ENCODE results near the gene ELN. TPM values are rescaled to one million over a fixed set of nuclear protein-coding genes. Genes with fewer than 3 reads are reported as not detected.

Gene ELN
- total and polyA plus RNA-seq, 2 of the 4 experiments (the other 2 are of a cell fraction): 2.2 to 14.3 TPM

DNA sequence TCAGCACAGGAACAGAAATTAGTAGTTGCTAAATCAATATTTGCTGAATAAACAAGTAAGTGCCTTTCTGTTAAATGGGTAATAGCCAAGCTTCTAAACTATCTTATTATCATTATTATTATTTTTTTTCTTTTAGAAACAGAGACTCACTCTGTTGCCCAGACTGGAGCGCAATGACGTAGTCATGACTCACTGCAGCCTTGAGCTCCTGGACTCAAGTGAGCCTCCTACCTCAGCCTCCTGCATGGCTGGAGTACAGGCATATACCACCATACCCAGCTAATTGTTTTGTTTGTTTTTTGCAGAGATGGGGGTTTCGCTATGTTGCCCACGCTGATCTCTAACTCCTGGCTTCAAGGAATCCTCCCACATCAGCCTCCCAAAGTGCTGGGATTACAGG is 12.3 kb upstream of the ELN start:
- Histone ChIP-seq H3K36me3 (ENCODE audit: control insufficient read depth, insufficient read depth, low read length) (no peaks in the 10 kb centered on the region), H4K5ac (ENCODE audit: low read depth, low read length) (no peak overlapping the region), H2BK5ac (ENCODE audit: low read depth, low read length, poor library complexity, severe bottlenecking) (no peak overlapping the region), H3K18ac (ENCODE audit: low read depth, low read length) (no peak overlapping the region), H3K9me3 (ENCODE audit: control insufficient read depth, insufficient read depth, low read length) (no peaks in the 10 kb centered on the region), H3K27ac (ENCODE audit: insufficient read depth, low read length) (no peak overlapping the region), H2BK15ac (ENCODE audit: low read depth, low read length) (no peak overlapping the region), H2BK120ac (ENCODE audit: low read depth, low read length) (no peak overlapping the region), H2BK20ac (ENCODE audit: low read depth, low read length) (no peak overlapping the region), H3K4me3 (ENCODE audit: insufficient read depth, low read depth, low read length) (no peak overlapping the region), H3K4ac (ENCODE audit: low read depth, low read length) (no peak overlapping the region; the same call in 1 of the 2 replicates), H4K91ac (ENCODE audit: insufficient read depth, low read depth, low read length) (no peak overlapping the region), H3K4me1 (ENCODE audit: control insufficient read depth, insufficient read depth, low read length) (peaks cover 7% of the 10 kb centered on the region; the same call in 1 of the 2 replicates), H3K4me2 (ENCODE audit: low read depth, low read length) (no peak overlapping the region), H2AK5ac (ENCODE audit: low read depth, low read length) (no peak overlapping the region), H3K9ac (ENCODE audit: low read depth, low read length) (no peak overlapping the region), H2AK9ac (replicated peaks; ENCODE audit: low read depth, low read length, poor library complexity) (no peak overlapping the region), H3K14ac (replicated peaks; ENCODE audit: low read depth, low read length) (no peak overlapping the region), H2AFZ (replicated peaks; ENCODE audit: low read length, poor library complexity) (no peak overlapping the region), H4K8ac (ENCODE audit: low read depth in 2 of 2, low read length in 2 of 2) (no peak overlapping the region), H4K20me1 (ENCODE audit: insufficient read depth, low read length) (no peaks in the 10 kb centered on the region), H3K23ac (ENCODE audit: low read depth, low read length) (no peak overlapping the region), H3K27me3 (ENCODE audit: control insufficient read depth, insufficient read depth, low read length) (no peaks in the 10 kb centered on the region), H3K56ac (ENCODE audit: extremely low read depth, insufficient read depth, low read length) (no peak overlapping the region), H3K9me1 (ENCODE audit: insufficient read depth, low read length) (peaks cover 6% of the 10 kb centered on the region; the same call in 1 of the 2 replicates), H3K79me1 (ENCODE audit: low read depth in 1 of 2, low read length in 2 of 2) (no peaks in the 10 kb centered on the region)
- DNase-seq (no peak), ATAC-seq (ENCODE audit: low read depth) (no peak)
- no TSS peak for BruUV-seq (replicated peaks)
- ChIA-PET CTCF (interaction anchor here (1.8 kb wide), 1 partner anchor 11 kb away, joined by 6 read pairs; no protein-coding TSS in a partner anchor), POLR2A (ENCODE audit: unreplicated experiment) (no interaction called here)
- dilution Hi-C loops (cut with HindIII; ENCODE audit: low sequenced_read_pairs, unreplicated experiment) (no loop called here), in situ Hi-C loops (cut with MboI; ENCODE audit: low sequenced_read_pairs) (no loop called here), intact Hi-C loops (cut with micrococcal nuclease) (no loop called here)
- no CpG with 5 or more reads among the region's 4 CpGs for WGBS, 2 experiments (ENCODE audit: extremely low coverage in 2 of 2, insufficient read length in 1 of 2)
- no peak for TF ChIP-seq POLR2A (IDR thresholded peaks at IDR 0.05; ENCODE audit: low read depth, low read length)
- TF ChIP-seq FOS (IDR thresholded peaks at IDR 0.05; ENCODE audit: low read depth, low read length): no peak
- TF ChIP-seq, protein P1, sequence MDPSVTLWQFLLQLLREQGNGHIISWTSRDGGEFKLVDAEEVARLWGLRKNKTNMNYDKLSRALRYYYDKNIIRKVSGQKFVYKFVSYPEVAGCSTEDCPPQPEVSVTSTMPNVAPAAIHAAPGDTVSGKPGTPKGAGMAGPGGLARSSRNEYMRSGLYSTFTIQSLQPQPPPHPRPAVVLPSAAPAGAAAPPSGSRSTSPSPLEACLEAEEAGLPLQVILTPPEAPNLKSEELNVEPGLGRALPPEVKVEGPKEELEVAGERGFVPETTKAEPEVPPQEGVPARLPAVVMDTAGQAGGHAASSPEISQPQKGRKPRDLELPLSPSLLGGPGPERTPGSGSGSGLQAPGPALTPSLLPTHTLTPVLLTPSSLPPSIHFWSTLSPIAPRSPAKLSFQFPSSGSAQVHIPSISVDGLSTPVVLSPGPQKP (IDR thresholded peaks at IDR 0.05; ENCODE audit: borderline replicate concordance, low read depth, low read length): no peak
- no peak for TF ChIP-seq MXI1 (IDR thresholded peaks at IDR 0.05; ENCODE audit: borderline replicate concordance, low read depth, low read length)
- no peak for TF ChIP-seq NFE2L2 (IDR thresholded peaks at IDR 0.05; ENCODE audit: low read depth, low read length)
- TF ChIP-seq BHLHE40 (IDR thresholded peaks at IDR 0.05; ENCODE audit: low read depth, low read length): no peak
- TF ChIP-seq RAD21 (IDR thresholded peaks at IDR 0.05; ENCODE audit: low read length): no peak
- no peak for TF ChIP-seq RCOR1 (IDR thresholded peaks at IDR 0.05; ENCODE audit: insufficient replicate concordance, low read length)
- no peak for TF ChIP-seq MAFK (IDR thresholded peaks at IDR 0.05; ENCODE audit: low read depth, low read length)
- TF ChIP-seq, protein P2, sequence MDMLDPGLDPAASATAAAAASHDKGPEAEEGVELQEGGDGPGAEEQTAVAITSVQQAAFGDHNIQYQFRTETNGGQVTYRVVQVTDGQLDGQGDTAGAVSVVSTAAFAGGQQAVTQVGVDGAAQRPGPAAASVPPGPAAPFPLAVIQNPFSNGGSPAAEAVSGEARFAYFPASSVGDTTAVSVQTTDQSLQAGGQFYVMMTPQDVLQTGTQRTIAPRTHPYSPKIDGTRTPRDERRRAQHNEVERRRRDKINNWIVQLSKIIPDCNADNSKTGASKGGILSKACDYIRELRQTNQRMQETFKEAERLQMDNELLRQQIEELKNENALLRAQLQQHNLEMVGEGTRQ (IDR thresholded peaks at IDR 0.05; ENCODE audit: low read depth, low read length): no peak
- TF ChIP-seq, protein P3, sequence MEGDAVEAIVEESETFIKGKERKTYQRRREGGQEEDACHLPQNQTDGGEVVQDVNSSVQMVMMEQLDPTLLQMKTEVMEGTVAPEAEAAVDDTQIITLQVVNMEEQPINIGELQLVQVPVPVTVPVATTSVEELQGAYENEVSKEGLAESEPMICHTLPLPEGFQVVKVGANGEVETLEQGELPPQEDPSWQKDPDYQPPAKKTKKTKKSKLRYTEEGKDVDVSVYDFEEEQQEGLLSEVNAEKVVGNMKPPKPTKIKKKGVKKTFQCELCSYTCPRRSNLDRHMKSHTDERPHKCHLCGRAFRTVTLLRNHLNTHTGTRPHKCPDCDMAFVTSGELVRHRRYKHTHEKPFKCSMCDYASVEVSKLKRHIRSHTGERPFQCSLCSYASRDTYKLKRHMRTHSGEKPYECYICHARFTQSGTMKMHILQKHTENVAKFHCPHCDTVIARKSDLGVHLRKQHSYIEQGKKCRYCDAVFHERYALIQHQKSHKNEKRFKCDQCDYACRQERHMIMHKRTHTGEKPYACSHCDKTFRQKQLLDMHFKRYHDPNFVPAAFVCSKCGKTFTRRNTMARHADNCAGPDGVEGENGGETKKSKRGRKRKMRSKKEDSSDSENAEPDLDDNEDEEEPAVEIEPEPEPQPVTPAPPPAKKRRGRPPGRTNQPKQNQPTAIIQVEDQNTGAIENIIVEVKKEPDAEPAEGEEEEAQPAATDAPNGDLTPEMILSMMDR (conservative IDR thresholded peaks at IDR 0.05; ENCODE audit: low read depth, low read length): no peak
- TF ChIP-seq CHD1 (IDR thresholded peaks at IDR 0.05; ENCODE audit: low read depth, low read length): no peak
- no peak for TF ChIP-seq SMC3 (IDR thresholded peaks at IDR 0.05; ENCODE audit: low read depth, low read length)

Measured in IMR-90 (cell line).